Measurements from ENCODE around the gene CDKAL1.
"Not testable (repeated sequence)": the region's sequence is repeated elsewhere in the genome, so short reads cannot be mapped to it uniquely, and the experiment has no call there.

The CDKAL1 gene

DNA sequence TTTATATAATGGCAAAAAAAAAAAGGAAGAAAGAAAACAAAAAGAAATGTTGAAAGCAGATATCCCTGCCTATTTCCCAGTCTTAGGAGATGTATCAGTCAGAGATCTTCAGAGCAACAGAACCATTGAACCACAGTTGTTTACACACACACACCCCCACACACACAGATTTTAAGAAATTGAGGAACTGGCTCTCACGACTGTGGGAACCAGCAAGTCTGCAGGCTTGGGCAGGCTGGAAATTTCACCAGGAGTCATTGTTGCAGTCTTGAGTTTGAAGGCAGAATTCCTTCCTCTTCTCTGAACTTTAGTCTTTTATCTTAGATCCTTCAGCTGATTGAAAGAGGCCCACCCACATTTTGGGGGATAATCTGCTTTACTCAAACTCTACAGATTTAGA is 380.9 kb downstream of the CDKAL1 start:
- DNase-seq = no peak

DNA sequence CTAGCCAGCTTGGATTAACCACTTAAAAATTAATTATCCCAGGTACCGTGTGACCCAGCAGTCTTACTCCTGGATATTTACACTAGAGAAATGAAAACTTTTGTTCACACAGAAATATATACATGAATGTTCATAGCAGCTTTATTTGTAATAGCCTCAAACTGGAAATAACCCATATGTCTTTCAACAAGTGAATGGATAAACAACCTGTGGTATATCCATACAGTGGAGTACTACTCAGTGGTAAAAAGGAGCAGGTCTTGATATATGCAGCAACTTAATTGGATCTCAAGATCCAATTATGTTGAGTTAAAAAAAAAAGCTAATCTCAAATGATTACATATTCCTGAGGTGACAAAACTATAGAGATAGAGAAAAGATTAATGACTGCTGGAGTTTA is 381.4 kb downstream of the CDKAL1 start:
- DNase-seq = no peak

- DNase-seq = no peak
Observed at GRCh38 chr6:20916086-20916485, 381.8 kb downstream of the CDKAL1 start.

GRCh38 chr6:20918868-20919267 is 384.6 kb downstream of the CDKAL1 start:
- no peak for DNase-seq

DNA sequence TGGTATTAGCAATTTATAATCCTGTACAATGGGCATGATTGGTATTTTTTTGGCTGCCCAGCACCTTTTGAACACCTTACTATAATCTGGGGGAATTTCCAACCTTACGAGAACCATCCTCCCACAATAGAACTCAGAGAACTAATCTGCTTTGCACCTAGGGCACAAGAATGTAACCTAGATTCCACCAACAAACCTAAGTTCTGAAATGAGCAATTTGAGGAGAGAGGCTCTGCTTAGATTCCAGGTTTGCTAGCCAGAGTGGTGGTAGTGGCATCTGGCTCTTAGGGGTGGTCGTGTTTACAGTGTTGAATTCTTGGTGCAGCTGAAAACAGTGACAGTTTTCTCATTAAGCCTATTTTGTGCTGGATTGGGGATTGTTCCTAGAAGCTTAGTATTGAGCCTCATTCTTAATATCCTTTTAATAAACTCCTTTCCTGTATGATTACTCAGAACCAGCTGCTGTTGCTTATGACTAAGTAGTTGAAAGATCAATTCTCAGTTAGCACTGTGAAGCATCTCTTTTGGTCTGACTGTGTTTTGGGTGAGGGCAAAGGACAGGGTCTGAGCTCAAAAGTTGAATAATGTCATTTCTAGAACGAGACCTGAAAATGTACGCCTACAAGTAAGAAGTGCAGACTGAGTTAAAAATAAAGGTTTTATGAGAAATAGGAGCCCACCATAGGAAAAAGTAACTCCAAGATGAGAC is 385.6 kb downstream of the CDKAL1 start:
- no peak for DNase-seq

- no peak for DNase-seq
Observed at GRCh38 chr6:20921578-20921977, 387.3 kb downstream of the CDKAL1 start.

DNA sequence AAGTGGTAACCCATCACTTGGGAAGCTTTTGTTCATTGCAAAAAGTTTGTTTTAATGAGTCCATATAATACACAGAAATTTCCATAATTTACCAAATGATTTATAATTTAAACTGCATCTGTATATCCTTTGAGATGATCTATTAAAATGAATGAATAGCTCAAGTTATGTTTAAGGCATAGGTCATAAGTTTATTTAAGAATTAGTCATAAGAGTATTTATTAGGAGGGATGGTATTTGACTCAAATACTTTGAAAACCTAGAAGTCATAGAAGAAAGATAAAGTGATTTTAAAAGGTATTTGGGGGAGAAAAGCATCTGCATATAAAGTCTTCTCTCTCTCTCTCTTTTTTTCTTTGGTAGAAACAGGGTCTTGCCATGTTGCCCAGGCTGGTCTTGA is 388.5 kb downstream of the CDKAL1 start:
- no peak for DNase-seq

DNA sequence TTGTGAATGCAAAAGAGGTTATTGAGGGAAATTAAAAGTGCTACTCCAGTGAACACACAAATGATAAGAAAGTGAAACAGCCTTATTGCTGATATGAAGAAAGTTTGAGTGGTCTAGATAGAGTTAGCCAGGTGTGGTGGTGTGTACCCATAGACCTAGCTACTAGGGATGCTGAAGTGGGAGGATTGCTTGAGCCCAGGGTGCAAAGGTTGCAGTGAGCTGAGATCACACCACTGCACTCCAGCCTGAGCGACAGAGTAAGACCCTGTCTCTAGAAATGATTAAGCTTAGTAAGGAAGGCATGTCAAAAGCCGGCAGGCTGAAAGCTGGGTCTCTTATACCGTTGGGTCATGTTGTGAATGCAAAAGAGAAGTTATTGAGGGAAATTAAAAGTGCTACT is 389.8 kb downstream of the CDKAL1 start:
- not testable (repeated sequence) for DNase-seq

GRCh38 chr6:20924911-20925543 is 390.8 kb downstream of the CDKAL1 start:
- no peak for DNase-seq

- no peak for DNase-seq
Observed at GRCh38 chr6:20927130-20927860, 393.0 kb downstream of the CDKAL1 start.

DNA sequence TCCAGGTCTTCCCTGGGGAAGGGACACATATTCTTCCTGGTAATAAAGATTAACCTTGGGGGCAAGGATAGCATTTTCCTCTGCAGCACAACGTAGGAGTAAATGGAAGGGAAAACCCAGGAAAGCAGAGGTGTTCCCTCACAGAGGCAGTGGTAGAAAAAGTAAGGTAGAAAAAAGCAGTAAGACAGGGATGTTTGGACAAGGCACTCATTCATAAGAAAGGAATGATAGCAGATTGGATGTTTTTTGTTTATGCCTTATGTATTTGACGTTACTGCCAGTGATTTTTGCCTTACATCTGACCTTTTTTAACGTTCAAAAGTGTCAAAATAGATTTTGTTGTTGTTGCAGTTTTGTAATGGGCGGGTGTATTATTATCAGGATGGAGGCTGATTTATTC is 395.0 kb downstream of the CDKAL1 start:
- DNase-seq = no peak

GRCh38 chr6:20931093-20931492 is 396.8 kb downstream of the CDKAL1 start:
- DNase-seq = no peak

- DNase-seq = no peak
Observed at GRCh38 chr6:20931772-20932171, 397.5 kb downstream of the CDKAL1 start.

- no peak for DNase-seq
Observed at GRCh38 chr6:20932284-20932683, 398.0 kb downstream of the CDKAL1 start.

DNA sequence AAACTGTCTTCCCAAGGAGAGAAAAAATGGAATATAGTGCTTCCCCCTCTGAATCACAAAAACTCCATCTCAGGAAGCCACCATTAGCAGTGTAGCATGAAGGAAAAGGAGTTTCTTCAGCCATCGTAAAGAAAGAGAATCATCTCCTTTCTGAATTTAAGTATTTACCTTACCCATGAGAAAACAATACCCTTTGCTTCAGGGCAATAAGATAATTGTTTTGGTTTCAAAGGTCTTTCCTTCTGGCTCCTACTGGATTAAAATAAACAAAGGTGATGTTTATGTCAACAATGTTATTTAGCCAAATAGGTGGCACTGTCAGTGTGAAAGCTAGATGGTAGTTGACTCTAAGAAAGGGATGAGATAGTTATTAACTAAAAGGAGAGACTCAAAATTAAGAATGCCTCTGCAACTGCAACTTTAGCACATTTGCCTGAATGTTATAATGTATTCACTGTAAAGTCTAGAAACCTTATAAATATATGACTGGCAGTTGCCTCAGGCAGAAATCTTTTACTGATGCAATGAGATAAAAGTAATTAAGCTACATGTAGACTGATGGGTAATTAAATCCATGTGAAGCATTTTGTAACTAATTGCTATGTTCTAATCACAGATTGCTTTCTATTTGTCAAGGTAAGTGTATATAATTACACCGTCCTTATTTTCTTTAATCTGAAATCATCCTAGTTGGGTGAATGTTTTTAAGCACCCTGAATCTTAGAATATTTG is 399.0 kb downstream of the CDKAL1 start:
- DNase-seq = no peak

DNA sequence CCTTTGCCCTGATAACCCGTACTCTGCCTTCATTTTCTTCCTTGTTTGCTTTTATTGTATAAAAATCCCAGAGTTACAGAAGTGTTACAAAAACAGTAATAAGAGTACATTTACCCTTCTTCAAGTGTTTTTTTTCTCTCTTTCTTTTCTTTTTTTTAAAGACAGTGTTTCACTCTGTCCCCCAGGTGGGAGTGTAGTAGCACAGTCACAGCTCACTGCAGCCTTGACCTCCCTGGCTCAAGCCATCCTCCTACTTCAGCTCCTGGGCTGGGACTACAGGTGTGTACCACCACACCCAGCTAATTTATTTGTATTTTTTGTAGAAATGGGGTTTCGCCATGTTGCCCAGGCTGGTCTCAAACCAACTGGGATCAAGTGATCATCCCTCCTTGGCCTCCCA is 402.7 kb downstream of the CDKAL1 start:
- DNase-seq = no peak

DNA sequence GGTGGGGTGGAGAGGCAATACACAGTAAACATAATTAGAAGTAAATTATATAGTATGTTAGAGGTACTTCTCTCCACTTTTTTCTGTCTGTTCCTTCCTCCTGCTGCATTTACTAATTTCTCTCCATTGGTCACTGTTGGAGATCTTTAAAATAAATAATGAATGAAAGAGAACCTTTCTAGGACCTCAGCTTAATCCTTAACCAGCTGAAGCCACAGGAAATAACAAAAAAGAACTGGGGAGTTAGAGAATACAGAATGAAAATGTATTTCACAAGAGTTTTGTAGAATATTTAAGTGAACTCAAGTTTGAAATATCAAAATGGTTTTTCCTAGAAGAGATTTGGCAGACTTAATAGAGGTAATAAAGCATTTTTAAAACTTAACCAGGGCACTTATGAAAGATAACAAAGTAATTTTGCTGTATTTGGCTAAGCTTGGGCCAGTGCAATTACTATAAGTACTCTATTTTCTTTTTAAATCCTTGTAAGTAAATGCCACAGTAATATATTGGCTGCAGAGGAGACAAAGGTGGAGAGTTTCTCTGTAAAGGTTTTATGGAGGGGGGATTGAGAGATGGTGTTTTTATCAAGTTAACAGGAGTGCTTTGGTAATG is 405.0 kb downstream of the CDKAL1 start:
- DNase-seq = no peak

DNA sequence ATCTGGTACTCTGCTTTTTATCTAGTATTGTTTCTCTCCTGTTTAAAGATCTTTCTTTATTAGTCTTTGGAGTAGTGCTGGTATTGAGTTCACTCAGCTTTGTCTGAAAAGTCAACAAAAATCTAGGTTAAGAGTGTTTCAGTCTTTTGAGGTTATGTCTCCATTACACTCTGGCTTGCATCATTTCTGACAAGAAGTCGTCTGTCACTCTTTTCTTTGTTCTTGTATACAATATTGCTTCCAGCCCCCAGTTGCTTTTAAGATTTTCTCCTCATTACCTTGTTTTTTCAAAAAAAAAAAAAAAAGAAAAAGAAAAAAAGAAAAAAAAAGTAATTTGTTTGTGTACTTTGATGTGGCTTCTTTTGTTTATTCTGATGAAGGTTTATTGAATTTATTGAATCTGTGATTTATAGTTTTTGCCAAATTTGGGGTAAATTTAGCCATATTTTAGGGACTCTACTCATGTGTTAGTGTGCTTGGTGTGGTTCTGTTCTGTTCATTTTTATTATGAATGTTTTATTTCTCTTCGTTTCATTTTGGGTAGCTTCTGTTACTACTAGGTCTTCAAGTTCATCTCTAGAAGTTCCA is 408.9 kb downstream of the CDKAL1 start:
- no peak for DNase-seq

DNA sequence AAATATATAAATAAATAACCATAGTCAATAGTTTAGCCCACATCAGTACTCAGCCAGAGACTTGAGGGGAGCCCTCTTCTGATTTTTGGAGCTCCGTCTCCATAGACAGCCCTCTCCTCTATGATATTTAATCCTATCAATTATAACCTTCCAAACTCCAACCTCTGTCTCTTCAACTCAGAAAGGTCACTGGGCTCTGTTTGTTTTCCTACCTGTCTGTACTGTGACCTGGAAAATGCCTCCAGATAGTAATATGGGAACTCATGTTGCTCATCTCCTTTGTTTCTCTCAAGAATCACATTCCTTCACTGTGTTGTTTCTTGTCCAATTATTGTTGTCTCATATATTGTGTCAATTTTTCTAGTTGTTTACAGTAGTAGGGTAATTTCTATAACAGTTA is 409.7 kb downstream of the CDKAL1 start:
- no peak for DNase-seq

DNA sequence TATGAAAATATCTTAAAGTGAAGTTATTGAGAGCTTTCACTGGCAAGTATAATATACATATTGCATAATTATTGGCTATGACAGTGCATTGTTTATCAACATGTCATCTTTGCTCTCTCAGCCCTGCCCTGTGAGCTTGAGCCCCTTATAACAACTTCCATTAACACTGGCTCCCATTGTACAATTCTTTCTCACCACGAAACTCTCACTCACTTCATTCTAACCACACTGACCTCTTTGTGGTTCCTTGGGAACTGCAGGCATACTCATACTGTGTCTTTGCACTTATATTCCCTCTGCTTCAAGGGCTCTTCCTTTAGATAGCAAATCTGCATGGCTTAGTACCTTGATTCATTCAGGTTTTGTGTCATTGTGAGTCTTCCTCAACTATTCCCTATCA is 411.8 kb downstream of the CDKAL1 start:
- DNase-seq = no peak

DNA sequence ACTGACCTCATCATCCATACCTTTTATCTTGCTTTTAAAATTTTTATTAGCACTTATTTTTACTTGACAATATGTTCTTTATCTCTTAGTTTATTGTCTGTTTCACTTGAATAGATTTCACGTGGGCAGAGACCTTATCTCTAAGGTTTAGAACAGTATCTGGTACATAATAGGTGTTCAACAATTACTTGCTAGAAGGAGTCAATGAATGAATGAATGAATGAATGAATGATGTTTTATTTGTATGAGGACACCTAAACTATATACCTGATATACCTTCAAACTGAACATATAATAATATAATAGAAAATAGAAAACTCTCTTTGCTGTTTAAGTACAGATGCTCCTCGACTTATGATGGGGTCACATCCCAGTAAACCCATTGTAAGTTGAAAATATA is 412.6 kb downstream of the CDKAL1 start:
- DNase-seq = no peak

Data from anterior cingulate cortex (tissue), 58 donors.